HG03457 (cell line): Measurements from ENCODE around the gene ARHGAP45.

Experiments
- ATAC-seq: cut with Tn5 transposase; IDR thresholded peaks from one replicate; pipeline ENCODE4 v1.9.1; 2021; ENCODE audit warnings: moderate number of reproducible peaks; ENCODE audit not compliant: unreplicated experiment

ARHGAP45 gene

DNA sequence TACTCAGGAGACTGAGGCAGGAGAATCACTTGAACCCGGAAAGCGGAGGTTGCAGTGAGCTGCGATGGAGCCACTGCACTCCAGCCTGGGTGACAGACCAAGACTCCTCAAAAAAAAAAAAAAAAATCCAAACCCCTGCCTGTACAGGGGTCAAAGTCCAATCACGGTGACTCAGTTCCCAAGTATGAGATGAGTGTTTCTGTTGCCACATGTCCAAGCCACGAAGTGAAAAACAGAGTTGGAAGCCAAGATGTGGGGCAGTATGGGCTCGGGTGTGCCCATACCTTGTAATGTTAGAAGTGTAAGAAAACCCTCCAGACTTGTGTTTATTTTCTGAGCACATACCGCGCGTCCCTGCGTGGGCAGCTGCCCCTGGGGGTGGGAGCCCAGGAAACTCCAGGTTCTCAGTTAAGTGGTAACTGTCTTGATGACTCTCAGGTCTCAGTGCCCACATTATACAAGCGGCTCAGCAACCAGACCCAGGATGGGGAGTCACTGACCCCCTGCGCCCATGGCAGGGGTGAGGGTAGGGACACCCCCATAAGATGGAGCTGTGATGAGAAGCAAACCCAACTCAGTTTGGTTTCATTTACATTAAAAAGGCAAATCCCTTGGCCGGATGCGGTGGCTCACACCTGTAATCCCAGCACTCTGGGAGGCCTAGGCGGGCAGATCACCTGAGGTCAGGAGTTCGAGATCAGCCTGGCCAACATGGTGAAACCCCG is 35.6 kb downstream of the ARHGAP45 start:
- no peak for ATAC-seq

- no peak for ATAC-seq
Measured at GRCh38 chr19:1103132-1103707, 36.3 kb downstream of the ARHGAP45 start.

- ATAC-seq, result peak; percentile 51
Measured at GRCh38 chr19:1103708-1104310, 36.8 kb downstream of the ARHGAP45 start, which contains the start of gene GPX4. GPX4 (plus strand) TSS chr19:1103994; CDS start chr19:1104044, 50 bp downstream.

GRCh38 chr19:1104311-1105007 is 37.5 kb downstream of the ARHGAP45 start:
- ATAC-seq, result no peak

- no peak for ATAC-seq
Measured at GRCh38 chr19:1105008-1105872, 38.3 kb downstream of the ARHGAP45 start.

DNA sequence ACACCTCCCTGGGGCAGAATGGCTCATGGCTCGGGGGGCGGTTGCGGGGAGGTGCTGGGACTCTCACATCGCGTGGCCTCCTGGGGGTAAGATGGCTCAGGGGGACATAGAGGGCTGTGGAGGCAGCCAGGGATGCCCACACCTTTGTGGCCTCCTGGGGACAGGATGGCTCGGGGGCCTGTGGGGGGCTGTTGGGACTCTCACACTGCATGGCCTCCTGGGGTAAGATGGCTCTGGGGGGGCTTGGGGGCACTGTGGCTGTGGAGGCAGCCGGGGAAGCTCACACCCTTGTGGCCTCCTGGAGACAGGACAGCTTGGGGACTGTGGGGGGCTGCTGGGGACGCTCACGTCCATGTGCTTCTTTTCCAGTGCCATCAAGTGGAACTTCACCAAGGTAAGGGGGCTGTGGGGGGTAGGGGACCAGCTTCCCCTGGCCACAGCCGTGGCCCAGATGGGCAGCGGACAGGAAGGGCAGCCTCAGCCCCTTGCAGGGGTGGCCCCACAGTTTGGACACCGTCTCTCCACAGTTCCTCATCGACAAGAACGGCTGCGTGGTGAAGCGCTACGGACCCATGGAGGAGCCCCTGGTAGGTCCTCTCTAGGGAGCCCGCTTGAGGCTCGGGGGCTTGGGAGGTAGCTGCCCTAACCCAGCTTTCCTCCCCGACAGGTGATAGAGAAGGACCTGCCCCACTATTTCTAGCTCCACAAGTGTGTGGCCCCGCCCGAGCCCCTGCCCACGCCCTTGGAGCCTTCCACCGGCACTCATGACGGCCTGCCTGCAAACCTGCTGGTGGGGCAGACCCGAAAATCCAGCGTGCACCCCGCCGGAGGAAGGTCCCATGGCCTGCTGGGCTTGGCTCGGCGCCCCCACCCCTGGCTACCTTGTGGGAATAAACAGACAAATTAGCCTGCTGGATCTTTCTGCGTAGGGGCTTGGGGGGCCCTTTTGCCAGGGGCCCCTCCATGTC is 39.2 kb downstream of the ARHGAP45 start:
- no peak for ATAC-seq

DNA sequence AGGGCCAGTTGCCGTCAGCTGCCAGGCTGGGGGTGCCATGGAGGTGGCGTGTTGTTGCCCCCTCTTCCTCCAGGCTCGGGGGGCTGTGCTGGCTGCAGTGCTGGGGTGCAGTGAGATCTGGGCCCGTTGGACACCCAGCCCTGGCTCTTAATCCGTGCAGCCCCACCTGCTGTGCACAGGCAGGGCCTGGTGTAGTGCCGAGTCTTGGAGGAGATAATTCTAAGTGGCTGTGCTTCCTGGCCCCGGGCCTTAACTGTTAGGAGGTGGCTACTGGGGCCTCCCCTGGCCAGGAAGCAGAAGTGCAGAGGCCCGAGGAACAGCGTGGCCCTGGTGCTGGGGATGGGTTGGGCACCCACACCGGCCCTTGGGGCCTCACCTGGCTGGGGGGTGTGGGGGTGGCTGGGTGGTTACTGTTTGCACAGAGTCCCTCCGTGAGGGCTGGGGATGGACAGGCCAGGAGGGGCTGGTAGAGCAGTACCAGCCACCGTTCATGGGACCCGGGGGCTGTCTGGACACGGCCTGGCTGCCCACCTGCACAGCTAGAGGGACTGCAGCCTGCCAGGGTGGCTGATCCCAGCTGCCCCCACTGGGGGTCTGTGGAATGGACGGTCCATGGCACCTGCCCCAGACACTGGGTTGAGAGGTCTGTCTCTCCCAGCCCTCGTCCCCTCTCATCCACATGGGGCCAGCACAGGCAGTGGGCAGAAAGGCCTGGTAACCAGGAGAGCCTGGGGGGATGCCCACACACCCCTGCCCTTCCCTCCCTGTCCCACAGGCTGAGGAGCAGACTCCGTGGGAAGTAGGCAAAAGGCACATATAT is 40.1 kb downstream of the ARHGAP45 start:
- no peak for ATAC-seq

- no peak for ATAC-seq
Measured at GRCh38 chr19:1107661-1108261, 40.8 kb downstream of the ARHGAP45 start.

DNA sequence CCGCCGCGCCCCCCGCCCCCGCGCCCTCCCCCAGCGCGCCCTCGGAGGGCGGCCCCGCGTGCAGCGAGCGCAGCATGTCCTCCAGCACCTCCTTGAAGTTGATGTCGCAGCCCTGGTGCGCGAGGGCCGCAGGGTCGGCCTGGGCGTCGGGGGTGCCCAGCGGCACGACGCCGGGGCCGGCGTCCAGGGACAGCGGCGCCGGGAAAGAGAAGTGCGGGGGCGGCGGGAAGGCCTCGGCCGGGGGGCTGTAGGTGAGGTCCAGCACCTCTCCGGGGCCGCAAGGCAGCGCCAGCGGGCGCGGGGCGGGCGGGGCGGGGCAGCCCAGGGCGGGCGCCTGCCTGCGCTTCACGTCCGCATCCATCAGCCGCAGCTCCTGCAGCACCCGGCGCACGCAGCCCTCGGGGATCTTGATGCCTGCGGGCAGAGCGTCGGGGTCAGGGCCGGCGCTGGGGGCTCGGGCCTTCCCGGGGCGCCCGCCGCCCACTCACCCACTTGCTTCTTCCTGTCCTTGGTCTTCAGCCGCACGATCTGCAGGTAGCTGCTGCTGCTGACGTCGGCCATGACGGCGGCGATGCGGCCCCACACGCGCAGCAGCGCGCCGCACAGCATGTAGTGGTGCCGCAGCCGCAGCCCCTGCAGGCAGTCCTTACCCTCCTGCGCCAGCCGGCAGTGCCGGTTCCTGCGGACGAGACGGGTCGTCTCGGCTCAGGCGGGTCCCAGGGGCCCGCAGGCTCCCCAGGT is 41.5 kb downstream of the ARHGAP45 start:
- no peak for ATAC-seq

DNA sequence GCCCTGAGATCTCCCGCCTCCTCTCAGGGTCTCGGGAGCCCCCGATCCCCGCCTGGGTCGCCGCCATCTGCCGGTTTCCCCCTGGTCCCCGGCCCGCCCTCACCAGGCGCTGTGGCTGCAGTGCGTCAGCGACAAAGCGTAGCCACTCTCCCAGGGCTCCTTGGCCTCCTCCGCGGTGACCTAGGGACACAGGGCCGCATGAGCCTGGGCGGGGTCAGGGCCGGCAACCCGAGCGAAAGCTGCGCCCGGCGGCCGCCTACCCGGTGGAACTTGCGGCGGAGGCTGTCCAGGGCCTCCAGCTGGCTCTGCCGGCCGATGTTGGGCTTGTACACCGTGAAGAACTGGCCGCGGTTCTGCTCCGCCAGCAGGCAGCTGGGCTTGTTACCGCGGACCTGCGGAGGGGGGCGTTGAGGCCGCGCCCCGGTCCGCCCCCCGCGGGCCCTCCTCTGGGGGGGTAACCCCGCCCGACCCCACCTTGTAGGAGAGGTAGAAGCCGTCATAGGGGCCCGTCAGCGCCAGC is 42.1 kb downstream of the ARHGAP45 start:
- ATAC-seq, result no peak

DNA sequence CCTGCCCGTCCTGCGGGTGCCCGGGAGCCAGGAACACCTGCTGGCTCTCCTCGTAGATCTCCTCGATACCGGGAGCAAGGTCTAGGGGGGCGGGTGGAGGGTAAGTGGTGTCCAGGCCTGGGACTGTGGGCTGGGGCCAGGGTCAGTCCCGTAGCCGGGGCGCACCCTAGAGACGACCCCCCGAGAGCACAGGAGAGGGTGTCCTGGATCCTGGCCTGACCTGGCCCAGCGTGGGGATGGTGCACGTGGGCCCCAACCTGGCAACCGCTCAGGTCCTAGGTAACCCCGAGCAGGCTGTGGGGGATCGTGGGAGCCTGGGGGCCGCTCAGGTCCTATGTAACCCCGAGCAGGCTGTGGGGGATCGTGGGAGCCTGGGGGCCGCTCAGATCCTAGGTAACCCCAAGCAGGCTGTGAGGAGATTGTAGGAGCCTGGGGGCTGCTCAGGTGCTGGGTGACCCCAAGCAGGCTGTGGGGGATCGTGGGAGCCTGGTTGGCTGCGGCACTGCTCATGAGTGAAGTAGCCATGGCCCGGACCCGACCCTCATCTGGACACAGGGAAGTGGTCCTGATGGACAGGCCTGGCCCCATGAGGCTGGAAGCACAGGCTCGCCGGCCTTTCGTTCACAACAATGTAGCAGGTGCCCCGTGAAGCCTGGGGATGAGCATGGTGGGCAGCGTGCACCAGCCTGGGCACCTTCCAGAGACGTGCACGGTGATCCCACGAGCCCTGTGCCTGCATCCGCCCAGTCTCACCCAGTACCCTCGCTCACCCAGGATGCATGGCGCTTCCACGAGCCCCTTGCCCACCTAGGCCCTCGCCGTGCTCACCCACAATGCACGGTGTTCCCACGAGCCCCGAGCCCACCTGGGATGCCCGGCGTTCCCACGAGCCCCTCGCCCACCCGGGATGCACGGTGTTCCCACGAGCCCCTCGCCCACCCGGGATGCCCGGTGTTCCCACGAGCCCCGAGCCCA is 43.0 kb downstream of the ARHGAP45 start:
- no peak for ATAC-seq

- no peak for ATAC-seq
Measured at GRCh38 chr19:1110809-1111640, 44.1 kb downstream of the ARHGAP45 start.

DNA sequence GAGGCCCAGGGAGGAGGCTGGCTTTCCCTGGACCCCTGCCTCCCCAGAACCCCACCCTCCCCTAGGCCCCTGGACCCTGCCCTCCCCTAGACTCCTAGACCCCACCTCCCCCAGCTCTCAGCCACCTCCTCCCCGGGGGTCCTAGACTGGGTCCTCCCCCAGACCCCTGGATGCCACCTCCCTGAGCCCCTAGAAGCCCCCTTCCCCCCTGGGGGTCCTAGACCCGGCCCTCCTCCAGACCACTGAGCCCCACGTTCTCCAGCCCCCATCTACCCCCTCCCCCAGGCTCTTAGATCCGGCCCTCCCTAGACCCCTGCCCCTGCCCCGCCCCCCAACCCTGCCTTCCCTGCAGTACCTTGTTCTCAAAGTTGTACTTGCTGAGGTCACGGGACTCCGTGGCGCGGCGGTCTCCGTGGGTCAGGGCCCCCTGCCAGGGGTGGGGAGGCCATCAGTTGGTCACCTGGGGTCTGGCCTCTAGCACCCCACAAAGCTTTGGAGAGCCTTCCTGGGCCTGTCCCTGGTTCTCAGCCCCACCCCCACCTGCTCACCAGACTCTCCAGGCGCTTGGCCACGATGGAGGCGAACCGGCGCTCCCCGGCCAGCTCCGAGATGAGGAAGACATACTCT is 44.8 kb downstream of the ARHGAP45 start:
- no peak for ATAC-seq

- ATAC-seq, result no peak
Measured at GRCh38 chr19:1112268-1113029, 45.5 kb downstream of the ARHGAP45 start.
